ENCODE results near the gene RNASE13. TPM values are rescaled to one million over a fixed set of nuclear protein-coding genes. Genes with fewer than 3 reads are reported as not detected.

The RNASE13 gene
- total RNA-seq, 1 experiment from 2014 or later, result not detected

DNA sequence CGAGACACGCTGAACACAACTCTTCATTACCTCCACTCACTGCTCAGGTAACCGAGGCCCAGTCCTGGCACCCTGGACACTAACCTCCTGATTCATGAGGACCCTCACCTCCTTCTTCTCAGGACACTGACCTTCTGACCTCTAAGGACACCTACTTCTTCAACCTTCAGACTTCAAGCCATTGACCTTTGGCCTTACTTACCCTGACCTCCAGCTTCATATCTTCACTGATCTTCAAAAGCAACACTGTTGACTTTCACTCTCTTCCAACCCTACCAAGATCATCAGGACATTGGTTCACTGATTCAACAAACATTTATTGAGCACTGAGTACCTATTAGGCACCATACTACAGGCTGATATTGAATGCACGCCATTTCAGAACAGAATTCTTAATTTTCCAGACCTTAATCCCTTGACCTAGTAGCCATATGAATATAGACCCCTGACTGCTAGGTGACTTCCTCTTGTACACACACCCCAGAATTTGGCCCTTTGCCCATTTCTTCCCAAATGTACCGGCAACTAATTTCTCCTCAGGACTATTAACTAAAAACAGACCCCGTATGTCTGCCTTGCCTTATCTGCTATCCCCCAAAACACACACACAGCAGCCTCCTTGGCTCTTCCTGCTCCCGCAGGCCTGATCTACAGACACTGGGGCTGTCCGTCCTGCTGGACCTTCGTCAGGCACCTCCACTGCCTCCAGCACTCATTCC is 41.3 kb upstream of the RNASE13 start:
- Histone ChIP-seq H2AK5ac (ENCODE audit: insufficient read length, low read length) (no peak overlapping the region), H3K56ac (ENCODE audit: insufficient read length, low read depth, low read length) (no peak overlapping the region), H3K14ac (ENCODE audit: insufficient read depth, low read length) (no peak overlapping the region), H4K91ac (ENCODE audit: insufficient read length, low read depth, low read length) (no peak overlapping the region), H3K4me2 (ENCODE audit: insufficient read depth, insufficient read length, low read length) (no peak overlapping the region), H2BK120ac (ENCODE audit: low read depth, low read length, poor library complexity, severe bottlenecking) (no peak overlapping the region), H4K20me1 (ENCODE audit: control insufficient read depth, insufficient read depth, insufficient read length) (no peaks in the 10 kb centered on the region), H3K79me1 (ENCODE audit: insufficient read depth, low read depth, low read length, poor library complexity, severe bottlenecking) (no peaks in the 10 kb centered on the region), H3T11ph (ENCODE audit: low read length) (no peak overlapping the region), H3K4me1 (ENCODE audit: insufficient read depth, low read length) (peaks cover 4% of the 10 kb centered on the region; the same call in 1 of the 2 replicates), H3K23me2 (ENCODE audit: insufficient read length, low read depth, low read length, poor library complexity, severe bottlenecking) (peaks cover 11% of the 10 kb centered on the region), H2BK5ac (ENCODE audit: insufficient read length, low read length) (no peak overlapping the region), H2BK20ac (ENCODE audit: low read depth, low read length, poor library complexity, severe bottlenecking) (no peak overlapping the region), H3K4ac (ENCODE audit: low read depth, low read length) (no peak overlapping the region), H4K5ac (ENCODE audit: insufficient read length, low read depth, low read length) (no peak overlapping the region), H3K27ac (ENCODE audit: insufficient read length, low read depth, low read length) (no peak overlapping the region), H2AFZ (ENCODE audit: low read length) (no peak overlapping the region), H3K9ac (ENCODE audit: extremely low read depth, insufficient read length, low read length) (no peak overlapping the region), H3K9me3 (ENCODE audit: control insufficient read depth, low read depth, low read length) (no peaks in the 10 kb centered on the region), H3K18ac (ENCODE audit: insufficient read length, low read depth, low read length) (no peak overlapping the region), H3K23ac (ENCODE audit: insufficient read length, low read depth, low read length) (no peak overlapping the region), H3K79me2 (ENCODE audit: insufficient read depth, low read length) (no peaks in the 10 kb centered on the region), H4K8ac (replicated peaks; ENCODE audit: insufficient read length, low read depth, low read length) (no peak overlapping the region), H2BK12ac (ENCODE audit: insufficient read length, low read depth, low read length) (no peak overlapping the region), H3K27me3 (ENCODE audit: insufficient read depth, low read length) (no peaks in the 10 kb centered on the region), H2BK15ac (ENCODE audit: low read depth, low read length) (no peak overlapping the region)
- TF ChIP-seq, protein P1, sequence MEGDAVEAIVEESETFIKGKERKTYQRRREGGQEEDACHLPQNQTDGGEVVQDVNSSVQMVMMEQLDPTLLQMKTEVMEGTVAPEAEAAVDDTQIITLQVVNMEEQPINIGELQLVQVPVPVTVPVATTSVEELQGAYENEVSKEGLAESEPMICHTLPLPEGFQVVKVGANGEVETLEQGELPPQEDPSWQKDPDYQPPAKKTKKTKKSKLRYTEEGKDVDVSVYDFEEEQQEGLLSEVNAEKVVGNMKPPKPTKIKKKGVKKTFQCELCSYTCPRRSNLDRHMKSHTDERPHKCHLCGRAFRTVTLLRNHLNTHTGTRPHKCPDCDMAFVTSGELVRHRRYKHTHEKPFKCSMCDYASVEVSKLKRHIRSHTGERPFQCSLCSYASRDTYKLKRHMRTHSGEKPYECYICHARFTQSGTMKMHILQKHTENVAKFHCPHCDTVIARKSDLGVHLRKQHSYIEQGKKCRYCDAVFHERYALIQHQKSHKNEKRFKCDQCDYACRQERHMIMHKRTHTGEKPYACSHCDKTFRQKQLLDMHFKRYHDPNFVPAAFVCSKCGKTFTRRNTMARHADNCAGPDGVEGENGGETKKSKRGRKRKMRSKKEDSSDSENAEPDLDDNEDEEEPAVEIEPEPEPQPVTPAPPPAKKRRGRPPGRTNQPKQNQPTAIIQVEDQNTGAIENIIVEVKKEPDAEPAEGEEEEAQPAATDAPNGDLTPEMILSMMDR (conservative IDR thresholded peaks at IDR 0.05), result no peak
- Mint-ChIP-seq H3K9me3 (no peaks in the 10 kb centered on the region), H3K4me3 (no peak overlapping the region), H3K36me3 (ENCODE audit: insufficient read depth in 1 of 3, low read depth in 3 of 3) (peaks cover 57 to 86% (median 80%) of the 10 kb centered on the region in 3 experiments), H3K4me1 (peaks cover 15 to 16% of the 10 kb centered on the region in 2 experiments), H3K27me3 (ENCODE audit: low read depth) (no peaks in the 10 kb centered on the region; the same call in 1 of the 2 replicates), H3K27ac (no peak overlapping the region; a peak in 1 of 7 replicates)
- no CpG with 5 or more reads among the region's 9 CpGs for WGBS (ENCODE audit: extremely low coverage, insufficient read length, low lambda C conversion rate)
- no peak for DNase-seq
